Occipital lobe (tissue), 2 donors: ENCODE results near the gene PGRMC2. TPM values are rescaled to one million over a fixed set of nuclear protein-coding genes. Genes with fewer than 3 reads are reported as not detected.

Experiments used
- DNase-seq: peaks from one replicate; lab custom pipeline; 2025; lab: John Stamatoyannopoulos, UW
- total RNA-seq: library from RNA; depleted of rRNA; stranded (reverse); fragments of >200 nt; gene quantifications from one replicate; pipeline ENCODE4 v1.2.3, GENCODE V29; 2014

PGRMC2 gene
- total RNA-seq, 1 donor from 2014 or later, result 31.0 TPM

- DNase-seq, result no peak
These were observed 12.2 kb upstream of the PGRMC2 start for GRCh38 chr4:128299848-128300247.

DNA sequence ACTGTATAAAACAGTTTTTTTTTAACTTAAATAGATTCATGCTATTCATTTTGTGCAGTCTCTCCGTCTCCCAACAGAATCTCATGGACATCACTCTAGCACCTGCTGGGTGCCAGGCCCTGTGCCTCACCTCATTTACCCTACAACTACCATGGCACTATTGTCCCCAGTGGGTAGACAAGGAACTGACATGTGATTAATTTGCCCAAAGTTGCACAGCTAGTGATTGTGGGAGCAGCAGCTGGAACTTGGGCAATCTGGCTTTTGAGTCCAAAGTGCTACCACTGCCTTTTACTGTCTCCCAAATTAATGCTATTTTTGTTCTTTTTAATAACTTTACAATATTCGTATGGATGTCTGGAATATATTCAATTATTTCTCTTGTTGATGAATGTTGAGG is 11.2 kb upstream of the PGRMC2 start:
- DNase-seq, result no peak

- DNase-seq, result no peak
These were observed 10.6 kb upstream of the PGRMC2 start for GRCh38 chr4:128298146-128298758.

DNA sequence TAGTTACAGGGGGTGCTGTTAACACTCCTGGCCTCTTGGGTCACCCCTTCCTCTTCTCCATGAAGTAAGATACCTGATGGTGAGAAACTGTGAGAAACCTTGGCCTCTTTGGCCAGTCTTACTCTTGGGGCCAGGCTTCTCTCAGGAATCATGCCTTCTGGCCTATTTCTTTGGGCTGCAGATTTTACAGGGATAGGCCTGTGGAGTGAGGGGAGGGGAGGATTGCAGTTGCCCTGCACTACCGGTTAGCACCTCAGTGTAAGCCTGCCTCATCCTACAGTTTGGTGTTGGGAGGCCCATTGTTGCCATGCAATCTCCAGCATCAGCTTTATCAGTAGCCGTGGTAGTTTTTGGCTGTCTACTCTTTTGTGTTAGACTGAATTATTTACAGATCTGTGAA is 7.6 kb upstream of the PGRMC2 start:
- DNase-seq, result no peak

DNA sequence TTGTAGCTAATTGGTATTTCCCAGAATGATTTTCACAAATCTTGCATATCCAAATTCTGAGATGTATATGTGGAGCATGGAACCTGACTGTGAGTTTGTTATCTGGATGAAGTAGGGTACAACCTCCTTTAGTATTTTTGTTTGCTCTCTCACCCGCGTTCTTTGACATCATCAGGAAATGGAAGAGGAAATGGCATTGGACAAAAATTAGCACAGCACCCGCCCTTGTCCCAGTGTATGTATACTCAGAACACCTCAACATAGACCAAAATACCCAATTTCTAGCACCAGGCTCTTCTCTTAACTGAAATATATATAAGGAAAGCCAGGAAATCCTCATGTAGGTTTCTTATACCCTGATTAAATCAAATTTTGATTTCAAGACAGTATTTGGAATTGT is 6.9 kb upstream of the PGRMC2 start:
- DNase-seq, result no peak

- DNase-seq, result no peak
These were observed 4.7 kb upstream of the PGRMC2 start for GRCh38 chr4:128292349-128292748.

DNA sequence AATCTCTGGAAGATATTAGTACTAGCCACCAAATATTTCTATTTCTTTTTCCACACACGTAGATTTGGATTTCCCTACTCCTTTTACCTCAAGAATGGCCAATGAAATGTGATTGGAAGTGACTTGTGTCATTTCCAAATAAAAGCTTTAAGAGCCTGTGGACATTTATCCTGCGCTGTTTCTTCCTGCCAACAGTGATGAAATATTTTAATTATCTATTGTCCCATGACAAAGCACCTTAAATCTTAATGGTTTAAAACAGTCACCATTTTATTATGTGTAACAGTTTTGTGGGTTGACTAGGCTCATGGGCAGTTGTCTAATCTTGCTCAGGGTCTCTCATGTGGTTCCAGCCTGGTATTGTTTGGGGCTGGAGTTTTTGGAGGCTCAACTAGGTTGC is 3.5 kb upstream of the PGRMC2 start:
- DNase-seq, result no peak

DNA sequence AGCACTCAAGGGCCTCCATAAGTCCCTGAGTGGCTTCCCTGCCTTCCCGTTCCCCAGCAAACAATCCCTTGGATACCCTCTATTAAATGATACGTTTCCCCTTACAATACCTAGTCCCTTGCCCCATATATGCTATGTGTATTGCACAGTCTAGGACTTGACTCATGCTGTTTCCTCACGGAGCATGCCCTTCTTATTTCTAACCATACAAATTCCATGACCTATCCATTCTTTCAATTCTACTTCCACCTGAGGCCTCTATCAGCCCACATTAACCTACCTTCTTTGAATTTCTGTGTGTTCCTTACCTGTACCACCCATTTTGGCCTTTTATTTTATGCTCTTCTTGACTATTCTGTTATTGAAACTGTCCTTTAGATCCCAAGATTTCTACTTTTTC is 2.9 kb upstream of the PGRMC2 start:
- DNase-seq, result no peak

- DNase-seq, result no peak
These were observed 2.0 kb upstream of the PGRMC2 start for GRCh38 chr4:128289523-128290158.

GRCh38 chr4:128288689-128289106 is 1.1 kb upstream of the PGRMC2 start:
- DNase-seq, result no peak

DNA sequence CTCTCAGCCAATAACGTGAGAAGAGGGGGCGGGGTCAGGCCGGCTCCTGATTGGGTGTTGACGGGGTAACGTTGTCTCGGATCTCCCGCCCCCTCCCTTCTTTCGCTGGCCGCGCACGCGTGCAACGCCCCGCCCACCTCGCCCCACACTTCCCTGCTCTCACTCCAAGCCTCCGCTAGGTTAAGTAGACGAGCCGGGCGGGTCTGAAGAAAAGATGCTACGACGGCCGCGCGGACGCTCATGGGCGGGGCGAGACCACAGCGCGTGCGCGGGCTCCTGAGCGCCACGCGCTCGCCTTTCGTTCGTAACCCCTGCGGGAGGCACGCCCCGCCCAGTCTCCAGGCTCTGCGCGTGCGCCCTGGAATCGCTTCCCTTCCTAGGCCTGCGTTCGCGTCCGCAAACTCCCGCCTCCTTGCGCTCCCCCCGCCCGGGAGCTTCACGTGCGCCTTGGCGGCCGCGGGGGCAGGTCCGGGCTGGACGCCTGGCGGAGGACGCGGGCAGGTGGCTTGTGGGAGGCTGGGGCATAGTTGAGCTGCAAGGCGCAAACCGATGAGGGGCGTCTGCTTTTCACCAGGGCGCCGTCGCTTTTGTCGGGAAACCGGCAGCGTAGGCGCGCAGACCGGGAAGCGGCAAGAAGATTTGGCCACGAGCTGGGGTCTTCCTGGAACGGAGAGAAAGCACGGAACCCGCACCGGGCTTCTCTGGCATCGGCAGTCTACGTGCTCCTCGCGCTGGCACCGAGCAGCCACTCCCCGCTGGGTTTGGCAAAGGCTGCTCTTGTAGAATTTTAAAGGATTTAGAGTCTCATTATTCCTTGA is 467 bp upstream of the PGRMC2 start:
- DNase-seq, result peak; percentile 100

DNA sequence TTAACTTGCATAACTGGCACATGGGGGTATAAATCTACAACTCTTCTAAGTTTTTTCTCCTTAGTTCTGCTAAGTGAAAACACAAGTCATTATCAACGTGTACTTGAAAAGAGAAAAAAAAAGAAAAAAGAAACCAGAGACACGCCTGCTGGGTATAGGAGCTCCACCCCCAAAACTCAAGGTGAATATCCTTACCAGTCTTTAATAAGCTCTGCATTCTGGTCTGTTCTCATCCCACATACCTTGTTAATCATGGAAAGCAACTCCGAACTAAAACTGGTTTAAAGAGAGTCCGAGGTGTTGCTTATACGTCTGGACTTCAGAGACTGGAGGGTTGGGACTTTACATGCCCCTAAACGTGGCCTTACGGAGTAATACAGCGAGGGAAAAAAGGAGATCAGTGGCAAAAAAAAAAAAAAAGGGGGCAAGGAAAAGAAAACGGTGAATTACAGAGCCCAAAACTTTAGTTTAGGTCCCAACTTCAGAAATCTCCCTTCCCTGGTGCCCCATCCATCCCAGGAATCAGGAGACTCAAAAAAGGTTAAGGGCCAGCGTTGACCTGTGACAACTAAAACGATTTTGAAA is 1.0 kb downstream of the PGRMC2 start:
- DNase-seq, result no peak

DNA sequence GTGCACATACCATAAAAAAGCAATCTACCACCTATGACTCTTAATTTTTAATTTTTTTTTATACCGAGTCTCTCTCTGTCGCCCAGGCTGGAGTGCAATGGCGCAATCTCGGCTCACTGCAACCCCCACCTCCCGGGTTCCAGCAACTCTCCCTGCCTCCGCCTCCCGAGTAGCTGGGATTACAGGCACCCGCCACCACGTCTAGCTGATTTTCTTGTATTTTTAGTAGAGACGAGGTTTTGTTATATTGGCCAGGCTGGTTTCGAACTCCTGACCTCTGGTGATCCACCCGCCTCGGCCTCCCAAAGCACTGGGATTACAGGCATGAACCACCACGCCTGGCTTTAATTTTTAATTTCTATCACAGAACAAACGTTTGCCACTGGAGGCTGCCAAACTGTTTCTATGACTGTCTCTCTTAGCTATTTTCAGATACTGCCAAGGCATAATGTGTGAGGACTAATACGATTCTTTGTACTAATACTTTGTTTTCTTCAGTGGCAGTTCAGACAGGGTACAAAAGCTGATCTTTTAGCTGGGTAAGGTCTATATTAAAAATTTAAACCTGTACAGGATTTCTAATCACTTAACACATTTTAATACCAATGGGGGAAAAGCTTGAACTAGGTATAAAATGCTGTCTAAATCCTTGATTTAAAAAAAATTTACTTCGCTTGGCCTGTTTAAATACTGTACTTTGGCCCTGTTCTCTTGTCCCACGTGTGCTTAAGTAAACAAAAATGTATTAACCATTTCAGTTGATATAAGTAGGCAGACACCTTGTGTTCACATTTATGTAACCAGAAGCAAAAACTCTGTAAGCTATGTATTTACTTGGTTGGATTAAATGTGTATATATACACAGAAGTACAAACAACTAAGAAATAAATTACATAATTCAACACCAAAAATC is 2.3 kb downstream of the PGRMC2 start:
- no peak for DNase-seq

- DNase-seq, result no peak
These were observed 3.3 kb downstream of the PGRMC2 start for GRCh38 chr4:128284317-128284716.

- DNase-seq, result no peak
These were observed 4.5 kb downstream of the PGRMC2 start for GRCh38 chr4:128283071-128283470.

GRCh38 chr4:128282516-128282915 is 5.1 kb downstream of the PGRMC2 start:
- DNase-seq, result no peak

GRCh38 chr4:128281354-128281753 is 6.3 kb downstream of the PGRMC2 start:
- no peak for DNase-seq

DNA sequence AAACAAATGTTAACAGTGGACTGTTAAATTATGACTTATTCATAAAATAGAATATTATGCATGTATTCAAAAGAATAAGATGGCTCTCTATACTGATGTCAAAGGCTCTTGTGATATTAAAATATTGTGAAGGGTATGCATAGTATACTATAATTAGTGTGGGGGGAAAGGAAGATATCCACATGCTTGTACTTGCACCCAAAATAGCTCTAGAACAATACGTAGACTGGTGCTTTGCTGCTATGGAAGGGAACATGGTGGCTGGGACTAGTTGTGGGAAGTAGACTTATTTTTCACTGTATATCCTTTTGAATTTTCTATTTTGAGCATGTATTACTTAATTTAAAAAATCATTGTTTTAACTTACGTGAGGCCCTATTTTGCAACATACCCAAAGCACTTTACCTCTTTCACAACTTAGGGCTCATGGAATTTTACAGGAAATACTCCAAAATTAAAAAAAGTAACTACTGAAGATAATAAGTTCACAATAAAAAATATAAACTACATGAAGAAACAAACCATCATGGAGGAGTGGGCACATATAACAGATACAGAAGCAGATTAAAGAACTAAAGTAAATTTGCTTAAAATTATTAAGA is 7.9 kb downstream of the PGRMC2 start:
- no peak for DNase-seq

DNA sequence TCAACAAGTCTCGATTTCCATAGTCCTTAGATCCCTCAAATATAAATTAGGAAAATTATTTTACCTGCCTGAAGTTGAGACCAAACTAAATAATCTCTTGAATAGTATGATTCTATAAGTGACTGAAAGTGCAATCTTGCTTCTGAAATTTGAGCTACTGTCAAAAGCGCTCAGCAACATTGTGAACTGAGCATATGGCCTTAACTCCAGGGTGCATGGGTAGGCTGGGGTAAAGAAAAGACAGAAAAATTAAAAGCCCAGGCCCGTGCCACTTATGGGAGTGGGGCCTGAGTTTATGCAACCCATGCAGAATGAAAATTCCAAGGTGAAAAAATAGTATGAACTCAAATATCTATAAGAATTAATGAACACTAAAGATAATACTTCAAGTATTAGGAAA is 9.8 kb downstream of the PGRMC2 start:
- DNase-seq, result no peak

DNA sequence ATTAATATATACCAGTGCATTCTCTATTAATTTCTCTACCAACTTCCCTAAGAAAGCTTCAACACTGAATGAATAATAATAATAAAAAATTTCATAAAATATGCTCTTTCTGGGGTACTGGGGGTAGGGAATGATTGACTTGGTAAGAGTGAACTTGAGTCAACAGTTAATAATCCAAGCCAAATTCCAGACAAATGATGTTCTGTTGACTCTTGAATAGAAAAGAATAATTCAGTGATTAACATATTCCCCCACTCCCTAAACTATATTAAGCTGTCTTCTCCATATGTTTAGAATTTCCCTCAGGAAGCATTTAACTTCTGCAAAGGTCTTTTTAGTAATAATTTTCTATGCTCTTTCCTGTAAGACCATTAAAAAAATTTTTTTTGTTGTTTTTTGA is 12.3 kb downstream of the PGRMC2 start:
- no peak for DNase-seq

GRCh38 chr4:128271551-128271950 is 16.1 kb downstream of the PGRMC2 start:
- no peak for DNase-seq
